HG02759 (cell line): ENCODE measurements around the gene NLRP1.

Source experiments
- ATAC-seq: cut with Tn5 transposase; IDR thresholded peaks from one replicate; pipeline ENCODE4 v1.9.1; 2021; ENCODE audit warnings: mild to moderate bottlenecking, moderate library complexity; ENCODE audit not compliant: unreplicated experiment

NLRP1 gene

DNA sequence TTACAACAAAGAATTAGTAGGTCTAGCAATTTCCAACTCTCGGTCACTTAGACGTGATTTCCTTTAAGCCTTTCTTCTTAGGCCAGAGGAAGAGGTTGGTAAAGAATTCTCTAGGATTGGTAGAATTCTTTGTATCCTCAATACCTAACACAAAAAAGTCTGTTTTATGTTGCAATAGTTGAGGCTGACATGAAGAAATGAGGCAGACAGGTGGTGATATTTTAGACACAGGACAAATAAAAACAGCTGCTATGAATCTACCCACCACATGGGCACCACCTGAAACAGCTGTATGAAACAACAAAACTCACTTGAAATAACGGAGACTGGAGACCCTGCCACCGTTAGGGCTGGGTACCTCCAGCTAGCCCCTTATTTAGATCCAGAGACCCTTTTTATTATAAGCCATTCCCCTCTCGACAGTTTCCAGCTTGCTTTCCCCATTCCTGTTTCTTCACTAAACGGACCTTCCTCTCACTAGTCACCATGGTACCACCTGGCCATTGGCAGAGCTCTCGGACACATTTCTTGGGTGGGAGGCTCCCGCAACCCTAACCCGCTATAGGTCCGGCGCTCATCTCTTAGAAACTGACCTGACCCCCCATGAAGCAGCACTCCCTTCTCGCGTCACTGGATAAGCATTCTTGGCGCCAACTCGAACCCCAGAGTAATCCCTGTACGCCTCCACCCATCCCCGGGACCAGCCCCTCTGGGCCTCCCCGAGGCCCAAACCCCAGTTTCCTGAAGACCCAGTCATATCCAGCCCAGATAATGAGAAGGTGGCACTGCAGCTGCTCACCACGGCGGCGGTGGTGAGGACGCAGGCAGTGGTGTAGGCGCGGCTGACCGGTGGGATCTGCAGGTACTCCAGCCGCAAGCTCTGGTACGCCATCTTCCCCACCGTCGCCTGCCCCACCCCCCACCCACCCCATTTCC, 98.8 kb downstream of the NLRP1 start, which contains the start of gene DERL2:
Gene DERL2, minus strand, starts transcription at position 909 of the 936 bp plus-strand sequence. Its CDS starts 17 bp downstream, at position 892.
- ATAC-seq: peak; percentile 19

DNA sequence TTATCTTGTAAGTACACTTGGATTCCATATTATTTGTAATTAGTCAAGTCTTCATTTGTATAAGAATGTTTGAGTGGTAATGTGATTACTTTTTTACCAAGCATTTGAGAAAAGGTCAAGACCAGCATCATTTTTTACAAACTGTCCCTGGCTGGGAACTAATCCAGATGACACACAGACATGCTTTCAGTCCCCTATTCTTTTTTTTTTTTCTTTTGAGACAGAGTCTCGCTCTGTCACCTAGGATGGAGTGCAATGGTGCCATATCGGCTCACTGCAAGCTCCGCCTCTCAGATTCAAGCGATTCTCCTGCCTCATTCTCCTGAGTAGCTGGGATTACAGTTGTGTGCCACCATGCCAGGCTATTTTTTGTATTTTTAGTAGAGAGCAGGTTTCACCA, 102.9 kb downstream of the NLRP1 start:
- no peak for ATAC-seq

DNA sequence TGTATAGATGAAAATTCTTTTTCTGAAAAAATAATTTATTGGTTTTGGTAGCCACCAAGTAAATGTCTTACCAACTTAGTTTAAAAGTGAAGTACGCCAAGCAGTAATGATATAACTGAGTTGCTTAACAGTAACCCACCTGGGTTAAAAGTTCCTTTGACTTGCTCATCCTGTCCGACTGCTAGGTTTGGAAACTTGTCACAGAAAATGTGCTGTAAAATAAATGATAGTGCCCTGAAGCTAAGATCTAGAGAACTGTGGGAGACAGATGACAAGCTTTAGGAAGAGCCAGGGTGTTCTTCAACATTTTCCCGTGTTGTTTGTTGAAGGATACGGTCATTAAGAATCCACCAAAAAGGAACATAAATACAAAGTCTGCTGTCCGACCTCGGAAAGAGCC, 103.3 kb downstream of the NLRP1 start:
- ATAC-seq: no peak

DNA sequence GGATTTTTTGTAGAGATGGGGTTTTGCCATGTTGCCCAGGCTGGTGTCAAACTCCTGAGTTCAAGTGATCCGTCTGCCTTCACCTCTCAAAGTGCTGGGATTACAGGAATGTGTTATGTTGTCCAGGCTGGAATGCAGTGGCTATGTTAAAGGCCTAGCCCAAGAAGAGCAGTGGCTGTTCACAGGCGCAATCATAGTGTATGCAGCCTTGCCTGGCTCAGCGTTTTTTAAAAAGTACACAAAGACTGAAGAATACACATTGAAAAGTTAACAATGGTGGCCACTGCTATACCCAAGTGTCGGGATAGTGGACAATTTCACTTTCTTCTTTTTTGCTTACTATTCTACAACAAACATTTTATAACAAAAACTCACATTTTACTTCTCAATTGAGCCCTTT, 105.3 kb downstream of the NLRP1 start:
- ATAC-seq: no peak

DNA sequence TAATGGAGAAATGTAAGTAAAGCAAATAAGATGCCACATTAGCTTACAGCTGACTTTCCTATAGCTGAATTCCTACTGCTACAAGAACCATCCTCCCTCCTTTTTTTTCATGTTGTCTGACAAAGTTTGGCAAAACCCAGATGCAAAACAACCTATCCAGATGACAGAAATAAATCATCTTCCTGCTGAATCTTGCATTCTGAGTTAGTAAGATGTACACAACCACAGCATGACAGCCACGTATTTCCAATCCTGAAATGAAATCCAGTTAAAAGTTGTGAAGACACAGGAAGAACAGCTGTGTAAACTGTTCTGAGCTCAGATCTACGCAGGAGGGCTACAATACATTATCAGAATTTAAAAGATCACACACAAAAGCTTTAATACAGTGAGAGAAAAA, 110.4 kb downstream of the NLRP1 start:
- ATAC-seq: no peak

DNA sequence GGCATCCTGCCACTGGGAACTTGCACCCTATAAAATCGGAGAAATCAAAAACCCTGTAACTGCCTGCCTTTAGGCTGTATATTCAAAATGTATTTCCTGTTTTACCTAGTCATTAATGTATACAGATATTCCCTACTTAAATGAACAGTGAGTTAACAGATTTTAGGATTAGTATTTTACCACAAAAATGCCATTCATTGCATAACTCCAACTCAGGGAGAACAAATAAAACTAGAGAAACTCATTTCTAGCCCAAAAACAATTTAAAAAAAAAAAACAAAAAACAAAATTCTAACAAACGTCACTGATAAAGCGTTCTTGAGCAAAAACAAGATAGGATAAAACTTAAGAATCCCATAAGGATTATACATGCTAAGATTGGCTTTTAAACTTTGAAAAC, 111.8 kb downstream of the NLRP1 start:
- ATAC-seq: no peak

DNA sequence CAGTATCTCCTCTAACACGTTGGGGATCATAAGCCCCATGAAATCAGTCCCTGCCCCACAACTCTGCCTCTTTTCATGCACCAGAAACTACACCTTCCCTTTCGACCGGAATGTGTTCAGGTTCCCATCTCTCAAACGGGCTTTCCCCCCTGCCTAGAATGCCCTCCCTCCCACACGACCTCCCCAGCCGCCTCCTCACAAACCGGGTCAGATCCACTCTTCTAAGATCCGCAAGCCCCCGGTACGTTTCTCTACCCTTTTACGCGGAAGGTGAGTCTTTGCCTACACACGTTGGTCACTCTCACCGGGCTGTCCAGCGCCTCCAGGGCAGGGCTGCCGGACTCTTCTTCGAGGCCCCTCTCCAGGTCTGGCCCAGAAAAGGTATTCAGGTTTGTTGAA, 116.2 kb downstream of the NLRP1 start:
- peak; percentile 11 for ATAC-seq

DNA sequence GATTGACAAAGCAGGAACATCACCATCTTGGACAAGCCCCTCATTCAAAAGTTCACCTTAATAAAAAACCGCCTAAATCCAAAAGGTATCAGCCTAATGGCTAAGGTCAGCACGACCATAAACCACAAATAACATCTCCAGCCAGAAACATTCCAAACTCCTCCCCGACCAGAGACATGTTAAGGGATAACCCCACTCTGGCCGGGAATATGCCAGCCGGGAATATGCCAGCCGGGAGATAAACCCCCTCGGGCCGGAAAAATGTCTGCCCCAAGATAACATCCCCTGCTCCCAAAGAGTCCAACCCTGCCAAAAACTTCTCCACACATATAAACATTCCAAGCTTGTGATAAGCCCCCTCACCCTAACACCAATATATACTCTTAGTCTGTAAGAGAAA, 116.9 kb downstream of the NLRP1 start:
- no peak for ATAC-seq

DNA sequence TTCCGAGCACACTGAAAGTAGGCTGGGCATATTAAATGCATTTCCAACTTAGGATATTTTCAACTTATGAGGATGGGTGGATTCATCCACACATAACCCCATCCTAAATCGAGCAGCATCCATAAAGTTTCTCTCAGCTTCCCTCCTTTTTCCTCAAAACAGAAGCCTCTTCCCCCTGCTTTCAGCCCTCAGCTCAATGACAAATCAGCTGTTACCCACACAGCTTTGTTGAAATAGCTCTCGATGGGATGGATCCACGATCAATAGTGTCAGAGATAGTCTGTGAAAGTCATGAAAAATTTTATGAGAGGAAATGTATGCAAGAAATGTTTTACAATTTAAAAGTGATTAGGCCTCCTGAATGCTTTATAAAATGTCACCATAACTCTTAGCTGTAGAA, 118.0 kb downstream of the NLRP1 start:
- ATAC-seq: no peak

DNA sequence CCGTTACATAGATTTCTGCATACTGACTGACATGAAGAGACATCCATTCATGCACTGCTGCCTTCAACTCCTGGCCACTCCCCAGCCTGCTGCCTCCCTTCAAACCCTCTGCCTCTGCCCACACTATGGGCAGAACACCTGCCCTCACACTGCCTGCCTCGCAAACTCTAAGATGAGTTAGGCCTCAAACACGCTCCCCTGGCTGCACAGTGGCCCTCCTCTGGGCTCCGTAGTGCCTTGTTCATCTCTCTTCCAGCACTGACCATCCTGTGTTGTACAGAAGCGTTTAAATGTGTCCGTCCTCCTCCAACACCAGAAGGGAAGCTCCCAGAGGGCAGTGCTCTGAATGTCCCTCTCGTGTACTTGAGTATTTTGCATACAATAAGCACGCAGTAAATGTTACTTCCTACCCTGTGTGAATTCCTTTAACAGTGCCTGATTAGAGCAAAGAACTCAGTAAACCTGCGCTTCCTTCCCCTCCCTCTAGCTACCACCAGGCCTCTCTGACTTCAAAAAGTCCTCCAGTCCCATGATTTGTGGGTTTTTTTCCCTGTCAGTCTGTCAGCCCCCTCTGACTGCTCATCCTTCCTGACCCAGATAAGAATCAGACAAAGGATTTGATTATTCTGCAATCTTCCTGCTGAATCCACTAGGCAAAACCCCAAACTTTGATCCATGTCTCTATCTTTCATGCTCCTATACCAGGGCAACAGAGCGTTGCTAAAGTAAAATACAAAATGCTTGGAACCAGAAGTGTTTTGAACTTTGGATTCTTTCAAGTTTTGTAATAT, 119.4 kb downstream of the NLRP1 start:
- ATAC-seq: no peak
